PFSK-1 (cell line): Measurements from ENCODE around the gene NEMP1.

Experiments
- FOXP2 ChIP-seq: optimal IDR thresholded peaks from 2 replicates; pipeline ENCODE3; 2011; ENCODE audit warnings: borderline replicate concordance, control low read depth, inconsistent platforms; ENCODE audit not compliant: insufficient read depth; ENCODE audit errors: extremely low read length, extremely low read depth
- POLR2AphosphoS5 ChIP-seq: IDR thresholded peaks from 2 replicates; pipeline ENCODE4 v1.6.1; 2012; ENCODE audit warnings: low read depth, mild to moderate bottlenecking, control low read depth, low read length, moderate library complexity
- SIN3A ChIP-seq: IDR thresholded peaks from 2 replicates; pipeline ENCODE4 v1.6.1; 2012; ENCODE audit warnings: mild to moderate bottlenecking, low read length, moderate library complexity, borderline replicate concordance; ENCODE audit not compliant: insufficient read depth
- TAF1 ChIP-seq: IDR thresholded peaks from 2 replicates; pipeline ENCODE4 v1.6.1; 2012; ENCODE audit warnings: low read length, control low read depth, borderline replicate concordance; ENCODE audit not compliant: insufficient read depth
- TF ChIP-seq, protein P1 (sequence below), 2 experiments: IDR thresholded peaks; 2 replicates each; pipeline versions ENCODE4 v1.6.1 to v1.8.0; 2011 to 2012; ENCODE audit warnings: low read depth in 2 of 2, low read length in 2 of 2, control low read depth in 1 of 2, inconsistent platforms in 1 of 2, mild to moderate bottlenecking in 1 of 2, moderate library complexity in 1 of 2; ENCODE audit not compliant: insufficient read depth in 1 of 2

The NEMP1 gene

GRCh38 chr12:57093415-57094207, 15.0 kb upstream of the NEMP1 start:
- TF ChIP-seq SIN3A (no peak), FOXP2 (no peak)

DNA sequence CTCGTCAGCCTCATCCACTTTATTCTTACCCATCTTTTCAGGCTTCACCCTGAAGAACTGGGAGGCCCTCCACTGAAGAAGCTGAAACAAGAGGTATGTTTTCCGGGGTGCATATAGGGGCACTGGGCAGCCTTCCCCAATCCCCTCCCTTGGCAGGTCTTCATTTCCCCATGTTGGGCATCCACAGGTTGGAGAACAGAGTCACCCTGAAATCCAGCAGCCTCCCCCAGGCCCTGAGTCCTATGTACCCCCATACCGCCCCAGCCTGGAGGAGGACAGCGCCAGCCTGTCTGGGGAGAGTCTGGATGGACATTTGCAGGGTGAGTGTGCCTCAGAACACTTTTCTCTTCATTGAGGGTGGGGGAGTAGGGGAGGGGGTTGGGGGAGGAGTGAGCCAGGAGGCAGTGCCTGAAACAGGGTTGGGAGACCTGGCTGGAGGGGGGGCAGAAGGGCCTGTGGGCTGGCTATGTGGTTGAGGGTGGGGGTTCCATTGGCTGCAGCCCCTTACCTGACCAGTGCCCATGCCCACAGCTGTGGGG, 14.4 kb upstream of the NEMP1 start:
- no peak for TF ChIP-seq SIN3A
- no peak for TF ChIP-seq POLR2AphosphoS5

- TF ChIP-seq SIN3A = no peak
These were observed 13.9 kb upstream of the NEMP1 start for GRCh38 chr12:57092529-57092862.

GRCh38 chr12:57091638-57092528, 13.3 kb upstream of the NEMP1 start:
- no peak for TF ChIP-seq SIN3A
- TF ChIP-seq TAF1 = no peak
- TF ChIP-seq, protein P1, sequence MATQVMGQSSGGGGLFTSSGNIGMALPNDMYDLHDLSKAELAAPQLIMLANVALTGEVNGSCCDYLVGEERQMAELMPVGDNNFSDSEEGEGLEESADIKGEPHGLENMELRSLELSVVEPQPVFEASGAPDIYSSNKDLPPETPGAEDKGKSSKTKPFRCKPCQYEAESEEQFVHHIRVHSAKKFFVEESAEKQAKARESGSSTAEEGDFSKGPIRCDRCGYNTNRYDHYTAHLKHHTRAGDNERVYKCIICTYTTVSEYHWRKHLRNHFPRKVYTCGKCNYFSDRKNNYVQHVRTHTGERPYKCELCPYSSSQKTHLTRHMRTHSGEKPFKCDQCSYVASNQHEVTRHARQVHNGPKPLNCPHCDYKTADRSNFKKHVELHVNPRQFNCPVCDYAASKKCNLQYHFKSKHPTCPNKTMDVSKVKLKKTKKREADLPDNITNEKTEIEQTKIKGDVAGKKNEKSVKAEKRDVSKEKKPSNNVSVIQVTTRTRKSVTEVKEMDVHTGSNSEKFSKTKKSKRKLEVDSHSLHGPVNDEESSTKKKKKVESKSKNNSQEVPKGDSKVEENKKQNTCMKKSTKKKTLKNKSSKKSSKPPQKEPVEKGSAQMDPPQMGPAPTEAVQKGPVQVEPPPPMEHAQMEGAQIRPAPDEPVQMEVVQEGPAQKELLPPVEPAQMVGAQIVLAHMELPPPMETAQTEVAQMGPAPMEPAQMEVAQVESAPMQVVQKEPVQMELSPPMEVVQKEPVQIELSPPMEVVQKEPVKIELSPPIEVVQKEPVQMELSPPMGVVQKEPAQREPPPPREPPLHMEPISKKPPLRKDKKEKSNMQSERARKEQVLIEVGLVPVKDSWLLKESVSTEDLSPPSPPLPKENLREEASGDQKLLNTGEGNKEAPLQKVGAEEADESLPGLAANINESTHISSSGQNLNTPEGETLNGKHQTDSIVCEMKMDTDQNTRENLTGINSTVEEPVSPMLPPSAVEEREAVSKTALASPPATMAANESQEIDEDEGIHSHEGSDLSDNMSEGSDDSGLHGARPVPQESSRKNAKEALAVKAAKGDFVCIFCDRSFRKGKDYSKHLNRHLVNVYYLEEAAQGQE (IDR thresholded peaks at IDR 0.05; ENCODE audit: insufficient read depth in 1 of 2, low read depth in 2 of 2, low read length in 2 of 2) = no peak
- TF ChIP-seq FOXP2 = no peak
- TF ChIP-seq POLR2AphosphoS5 = no peak

GRCh38 chr12:57090924-57091637, 12.5 kb upstream of the NEMP1 start:
- TF ChIP-seq, protein P1 (IDR thresholded peaks at IDR 0.05; ENCODE audit: insufficient read depth in 1 of 2, low read depth in 2 of 2, low read length in 2 of 2) = no peak
- no peak for TF ChIP-seq TAF1
- TF ChIP-seq POLR2AphosphoS5 = no peak
- no peak for TF ChIP-seq FOXP2
- no peak for TF ChIP-seq SIN3A

DNA sequence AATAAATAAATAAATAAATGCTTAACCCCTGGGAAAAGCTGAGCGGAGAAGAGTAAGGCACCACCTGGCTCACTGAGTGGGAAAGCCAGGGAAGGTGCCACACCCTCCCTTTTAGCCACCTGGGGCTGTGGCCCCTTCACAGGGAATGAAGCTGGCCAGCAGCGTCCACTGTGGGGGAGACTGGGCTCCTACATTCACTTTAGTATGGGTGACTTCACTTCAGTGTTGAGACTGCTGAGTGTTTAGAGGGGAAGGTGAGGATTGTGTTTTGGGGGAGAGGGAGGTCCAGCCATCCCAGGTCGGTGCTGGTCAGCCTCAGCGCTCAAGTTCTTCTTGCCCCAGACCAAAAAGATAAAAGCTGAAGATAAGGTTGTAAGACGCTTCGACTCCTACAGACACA, 11.9 kb upstream of the NEMP1 start:
- TF ChIP-seq FOXP2 (no peak), POLR2AphosphoS5 (no peak), SIN3A (no peak), TAF1 (no peak)
- TF ChIP-seq, protein P1 (IDR thresholded peaks at IDR 0.05; ENCODE audit: insufficient read depth in 1 of 2, low read depth in 2 of 2, low read length in 2 of 2) = no peak
